G401.6 (cell line): Measurements from ENCODE around the gene LRRC4.

Source experiments
- FAIRE-seq: peaks from 2 replicates; lab custom pipeline; 2012; peaks lifted over from hg19 to GRCh38; lab: Jason Lieb, UNC

Gene LRRC4

GRCh38 chr7:128031901-128032604 is 816 bp upstream of the LRRC4 start:
- FAIRE-seq: no peak

GRCh38 chr7:128030263-128030653 is 979 bp downstream of the LRRC4 start:
- no peak for FAIRE-seq

- FAIRE-seq: no peak
Observed at GRCh38 chr7:128029405-128029995, 1.7 kb downstream of the LRRC4 start.

DNA sequence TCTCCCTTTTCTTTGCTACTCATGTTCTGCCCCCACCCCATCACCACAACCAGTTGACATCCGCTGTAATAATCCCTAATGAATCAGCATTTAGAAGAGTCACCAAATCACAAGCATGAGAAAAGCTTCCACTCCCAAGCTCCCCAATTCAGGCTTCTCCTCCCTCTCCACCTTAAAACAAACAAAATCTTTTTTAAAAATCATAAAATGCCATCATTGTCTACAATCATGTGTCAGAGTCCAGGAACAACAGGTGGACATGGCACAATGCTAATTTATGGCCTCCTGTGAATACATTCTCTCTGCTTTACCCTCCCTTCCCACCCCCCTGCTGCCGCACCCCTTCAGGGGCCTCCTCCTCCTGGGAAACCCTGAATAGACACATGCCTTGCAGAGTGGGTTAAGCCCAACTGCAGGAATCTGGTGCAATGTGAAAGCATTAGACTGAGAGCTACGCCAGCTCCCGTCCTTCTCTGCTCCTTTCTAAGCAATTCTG is 3.7 kb downstream of the LRRC4 start:
- no peak for FAIRE-seq

DNA sequence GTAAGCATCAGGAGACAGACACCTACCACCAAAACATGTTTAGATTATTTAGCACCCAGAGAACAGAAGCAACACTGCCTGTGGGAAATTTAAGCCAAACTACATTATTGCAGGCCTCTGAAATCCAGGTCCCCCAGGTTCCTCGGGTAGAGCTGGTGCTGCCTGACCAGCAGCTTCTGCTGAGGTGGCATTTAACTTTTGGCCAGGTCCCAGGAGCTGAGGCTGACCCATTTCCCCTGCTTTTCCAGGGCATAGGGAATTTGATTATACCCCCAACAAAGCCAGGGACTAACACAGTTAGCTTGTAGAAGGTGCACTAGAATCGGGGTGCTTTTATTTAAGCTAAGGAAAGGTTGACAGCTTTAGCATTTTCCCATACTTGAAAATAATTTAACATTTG is 4.7 kb downstream of the LRRC4 start:
- no peak for FAIRE-seq

- no peak for FAIRE-seq
Observed at GRCh38 chr7:128025819-128026218, 5.4 kb downstream of the LRRC4 start.

GRCh38 chr7:128025380-128025779 is 5.9 kb downstream of the LRRC4 start:
- no peak for FAIRE-seq

DNA sequence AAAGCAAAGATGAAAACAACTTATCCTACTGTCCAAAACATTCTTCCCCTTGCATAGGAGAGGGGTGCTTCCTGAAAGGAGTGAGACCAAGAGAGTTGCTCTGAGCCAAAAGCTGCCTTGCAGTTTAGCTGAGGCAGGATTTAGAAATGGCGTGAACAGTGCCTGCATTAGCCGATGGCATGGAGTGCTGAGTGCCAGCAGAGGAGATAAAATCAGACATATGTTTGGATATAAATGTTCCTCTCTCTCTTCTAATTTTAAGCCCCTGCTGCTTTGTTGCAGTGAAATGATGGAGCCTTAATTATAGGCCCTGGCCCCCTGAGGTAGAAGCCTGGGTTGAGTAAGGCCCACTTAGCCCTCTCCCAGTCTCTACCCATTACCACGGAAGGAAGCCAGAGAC is 7.1 kb downstream of the LRRC4 start:
- FAIRE-seq: no peak

GRCh38 chr7:128022631-128023532 is 8.4 kb downstream of the LRRC4 start:
- FAIRE-seq: no peak

DNA sequence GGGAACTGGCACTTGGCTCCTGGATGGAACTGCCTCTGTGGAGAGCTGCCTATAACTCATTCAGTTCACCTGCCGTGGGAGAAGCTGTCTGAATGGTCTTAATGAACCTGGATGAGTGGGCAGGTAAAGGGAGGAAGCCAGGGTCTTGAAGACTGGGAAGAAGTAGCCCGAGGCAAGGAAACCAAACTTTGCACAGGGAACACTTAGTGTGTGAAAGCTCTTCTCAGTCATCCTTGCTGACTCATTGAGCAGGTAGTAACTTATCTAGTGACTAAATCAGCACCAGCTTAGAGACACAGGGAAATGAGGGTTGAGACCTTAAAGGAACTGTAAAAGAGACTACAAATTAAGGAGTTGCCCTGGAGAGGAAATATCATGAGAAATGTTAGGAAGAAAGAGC is 9.9 kb downstream of the LRRC4 start:
- no peak for FAIRE-seq

DNA sequence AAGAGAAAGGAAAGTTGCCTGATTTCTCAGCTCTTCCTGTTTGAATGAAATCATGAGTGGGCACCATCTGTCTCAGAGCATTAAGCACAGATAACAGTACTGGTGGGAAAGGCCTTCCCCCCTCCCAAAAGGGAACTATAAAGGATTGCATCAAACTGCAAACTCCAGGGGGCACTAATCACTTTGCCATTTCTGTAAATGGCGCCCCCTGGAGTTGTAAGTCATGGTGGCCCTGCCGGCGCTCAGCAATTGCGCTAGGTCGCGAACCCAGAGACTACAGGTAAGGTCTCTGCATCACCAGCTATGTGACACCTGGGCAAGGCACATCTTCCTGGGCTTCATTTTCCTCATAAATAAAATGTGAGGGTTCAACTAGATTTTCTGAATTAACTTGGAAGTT is 11.1 kb downstream of the LRRC4 start:
- FAIRE-seq: no peak

- FAIRE-seq: no peak
Observed at GRCh38 chr7:128019288-128019687, 11.9 kb downstream of the LRRC4 start.

- FAIRE-seq: no peak
Observed at GRCh38 chr7:128017862-128018845, 13.1 kb downstream of the LRRC4 start.

DNA sequence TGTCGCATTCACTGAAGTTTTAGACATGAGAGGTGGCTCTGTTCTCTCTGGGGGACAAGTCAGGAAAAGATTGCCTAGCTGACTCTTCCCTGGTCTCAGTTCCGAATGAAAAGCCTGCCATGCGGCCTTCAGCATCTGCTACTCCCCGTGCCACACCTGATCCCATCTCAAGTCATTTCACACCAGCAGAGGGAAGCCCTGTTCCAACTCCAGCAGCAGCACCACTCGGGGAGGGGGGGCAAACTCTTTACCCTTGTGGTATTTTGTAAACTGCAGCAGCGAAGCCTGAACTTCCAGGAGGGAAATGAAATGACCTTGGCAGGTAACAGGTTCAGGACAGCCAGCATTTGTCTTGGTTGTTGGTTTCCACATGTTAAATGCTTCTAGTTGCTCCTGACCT is 13.8 kb downstream of the LRRC4 start:
- FAIRE-seq: no peak

DNA sequence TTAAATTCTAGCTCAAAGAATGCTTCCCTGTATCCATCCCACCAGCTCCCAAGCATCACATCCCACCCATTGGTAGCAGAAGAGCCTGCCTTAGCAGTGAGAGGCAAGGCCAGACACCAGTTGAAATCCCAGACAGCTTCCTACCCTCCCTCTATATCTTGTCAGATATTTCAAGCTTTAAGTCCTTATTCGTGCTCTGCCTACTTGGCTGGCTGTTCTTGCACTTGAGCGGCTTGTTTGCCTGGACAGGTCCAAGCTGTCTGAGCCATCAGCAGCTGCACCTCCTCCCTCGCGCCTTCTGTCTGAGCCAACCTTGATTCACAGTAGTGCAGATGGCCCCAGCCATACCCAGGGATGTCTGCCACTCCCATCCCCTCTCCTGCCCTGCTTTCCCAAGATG is 16.4 kb downstream of the LRRC4 start:
- FAIRE-seq: no peak

DNA sequence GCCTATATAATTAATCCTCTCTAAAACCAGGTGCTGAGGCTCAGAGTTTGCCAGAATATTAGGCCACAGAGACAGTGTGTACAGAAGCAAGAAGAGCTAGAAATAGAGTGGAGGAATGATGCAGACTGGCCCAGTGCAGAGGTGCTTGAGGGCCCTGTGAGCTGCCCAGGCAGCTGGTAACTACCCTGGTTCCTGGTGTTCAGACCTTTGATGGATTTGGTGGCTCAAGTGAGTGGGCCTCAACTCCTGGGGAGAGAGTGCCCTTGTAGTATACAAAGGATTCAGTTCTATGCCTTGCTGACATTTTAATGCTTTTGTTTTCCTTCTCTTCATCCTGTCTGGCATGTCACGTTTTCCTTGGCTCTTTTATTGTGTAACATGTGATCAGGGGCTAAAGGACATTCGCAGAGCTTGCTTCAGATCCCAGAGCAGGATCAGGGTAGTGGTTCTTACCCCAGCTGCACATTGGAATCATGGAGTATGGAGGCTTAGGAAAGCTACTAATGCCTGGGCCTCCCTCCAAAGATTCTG is 20.0 kb downstream of the LRRC4 start:
- no peak for FAIRE-seq

DNA sequence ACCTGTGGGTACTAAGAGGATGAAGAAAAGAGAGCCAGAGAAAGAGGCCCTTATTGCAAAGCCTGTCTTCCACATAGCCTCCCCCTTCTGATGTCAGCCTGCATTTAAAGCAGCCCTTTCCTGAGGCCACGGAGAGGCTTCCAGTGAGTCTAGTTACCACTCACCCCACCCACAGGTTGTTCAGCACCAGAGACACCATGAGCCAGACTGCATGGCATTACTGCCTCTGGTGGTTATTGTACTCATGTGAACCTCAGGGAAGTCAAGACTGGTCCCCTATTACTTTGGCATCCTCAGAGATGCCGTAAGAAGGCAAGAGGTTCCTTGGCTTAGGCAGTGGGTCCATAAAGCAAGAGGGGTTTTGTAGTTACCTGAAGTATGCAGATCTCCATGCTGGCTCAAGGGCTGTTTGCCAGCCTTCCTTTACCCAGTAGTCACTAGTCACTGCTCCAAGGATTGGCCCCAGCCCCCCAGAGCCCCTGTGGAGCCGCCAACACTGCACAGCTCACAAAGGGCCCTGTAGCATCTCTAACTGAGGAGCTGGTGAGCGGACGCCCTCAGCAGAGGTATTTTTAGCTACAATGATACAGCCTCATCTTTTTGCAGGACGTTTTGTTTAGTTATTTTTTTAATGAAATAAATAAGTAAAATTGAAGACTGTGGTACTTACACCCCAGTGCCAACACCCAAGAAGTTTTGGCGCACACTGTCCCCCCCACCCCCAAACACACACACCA is 20.7 kb downstream of the LRRC4 start:
- no peak for FAIRE-seq

DNA sequence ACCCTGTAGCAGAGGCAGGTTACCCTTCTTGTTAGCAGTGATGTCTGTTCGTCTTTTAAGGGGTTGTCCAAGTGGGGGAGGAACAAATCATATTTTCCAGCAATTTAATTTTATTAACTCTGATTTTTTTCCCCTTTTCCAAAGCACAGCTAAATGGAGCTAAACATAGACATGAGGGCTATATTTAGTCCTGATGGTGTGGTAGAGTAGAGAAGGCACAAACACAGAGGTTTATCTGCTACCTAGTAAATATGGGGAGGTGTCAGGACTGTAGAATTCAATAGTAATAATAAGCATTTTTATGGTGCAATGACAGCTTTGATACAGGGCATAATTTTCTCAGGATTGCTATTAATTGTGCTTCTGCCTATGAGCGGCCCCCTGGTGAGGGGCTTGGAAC is 22.5 kb downstream of the LRRC4 start:
- no peak for FAIRE-seq

DNA sequence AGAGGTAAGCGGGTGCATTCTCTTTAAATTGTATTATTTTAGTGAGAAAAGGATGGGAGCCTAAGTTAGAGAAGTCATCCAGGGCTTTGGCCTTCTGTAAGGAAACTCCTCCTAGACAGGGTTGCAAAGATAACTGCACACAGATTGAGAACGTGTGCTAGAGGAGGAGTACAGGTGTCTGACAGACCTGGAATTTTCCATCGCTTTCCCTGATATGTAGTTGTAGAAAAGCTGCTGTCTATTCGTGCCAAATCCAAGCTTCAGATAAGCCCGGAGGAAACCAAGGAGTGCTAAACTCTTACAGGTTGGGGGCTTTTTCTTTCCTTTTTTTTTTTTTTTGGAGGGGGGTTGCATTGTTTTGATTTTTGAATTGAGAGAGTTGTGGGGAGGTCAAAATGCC is 23.1 kb downstream of the LRRC4 start:
- FAIRE-seq: no peak

- no peak for FAIRE-seq
Observed at GRCh38 chr7:128007303-128007680, 23.9 kb downstream of the LRRC4 start.
